Breast epithelium (tissue), 4 donors: ENCODE measurements around the gene FUT8. TPM values are rescaled to one million over a fixed set of nuclear protein-coding genes. Genes with fewer than 3 reads are reported as not detected.

ENCODE experiments used
- DNase-seq, 2 donors: peaks; one replicate each; pipeline ENCODE4 v3.0.0-alpha.2; 2019; ENCODE audit warnings: low spot score in 2 of 2
- H3K27ac ChIP-seq, 2 donors: fragments of 200-600 bp; sonication (generic) in 1 of 2; one replicate each; pipeline ENCODE4 v1.5.1; 2016 to 2019; ENCODE audit warnings: mild to moderate bottlenecking in 1 of 2
- H3K27me3 ChIP-seq, 2 donors: fragments of 200-600 bp; sonication (generic) in 1 of 2; one replicate each; pipeline versions ENCODE4 v1.5.1 to v1.6.0; 2017 to 2019; ENCODE audit warnings: control low read depth in 1 of 2, mild to moderate bottlenecking in 1 of 2
- H3K36me3 ChIP-seq: fragments of 200-600 bp; one replicate; pipeline ENCODE4 v1.5.1; 2019
- H3K4me1 ChIP-seq, 2 donors: fragments of 200-600 bp; sonication (generic); one replicate each; pipeline ENCODE4 v1.5.1; 2016 to 2019; ENCODE audit warnings: control low read depth in 1 of 2
- H3K4me3 ChIP-seq, 3 donors: fragments of 200-600 bp; sonication (generic); 1 replicate in 2 of 3; 2 replicates in 1 of 3; pipeline ENCODE4 v1.5.1; 2016 to 2019; ENCODE audit warnings: mild to moderate bottlenecking in 3 of 3, moderate library complexity in 2 of 3
- H3K9me3 ChIP-seq, 2 donors: fragments of 200-600 bp; sonication (generic) in 1 of 2; one replicate each; pipeline ENCODE4 v1.5.1; 2016 to 2019; ENCODE audit warnings: control low read depth in 1 of 2
- POLR2A ChIP-seq: fragments of 450-650 bp; IDR thresholded peaks from one replicate; pipeline ENCODE4 v1.6.1; 2016; ENCODE audit warnings: antibody characterized with exemption, mild to moderate bottlenecking, moderate library complexity
- POLR2AphosphoS5 ChIP-seq, 3 donors: sonication (generic); formaldehyde crosslinking; IDR thresholded peaks; one replicate each; pipeline ENCODE4 v1.6.1; 2017; ENCODE audit warnings: antibody characterized with exemption in 3 of 3
- intact Hi-C: fragments of 100-400 bp; cut with DNase I; formaldehyde crosslinking; loops from one replicate; pipeline ENCODE4 v1.15.1; 2023; ENCODE audit warnings: low total_unique reads
- total RNA-seq, 3 donors: library from RNA; depleted of rRNA; stranded (reverse); fragments of >200 nt; gene quantifications; one replicate each; pipeline ENCODE4 v1.1.0, GENCODE V29; 2016
- TF ChIP-seq, protein P1 (sequence below), 3 donors: fragments of 450-650 bp; IDR thresholded peaks; one replicate each; pipeline ENCODE4 v1.5.1; 2016 to 2017; ENCODE audit warnings: antibody characterized with exemption in 3 of 3, mild to moderate bottlenecking in 3 of 3, moderate library complexity in 3 of 3

Gene FUT8
- total RNA-seq, 3 donors from 2014 or later = 36.3 to 69.1 (median 47.2) TPM

DNA sequence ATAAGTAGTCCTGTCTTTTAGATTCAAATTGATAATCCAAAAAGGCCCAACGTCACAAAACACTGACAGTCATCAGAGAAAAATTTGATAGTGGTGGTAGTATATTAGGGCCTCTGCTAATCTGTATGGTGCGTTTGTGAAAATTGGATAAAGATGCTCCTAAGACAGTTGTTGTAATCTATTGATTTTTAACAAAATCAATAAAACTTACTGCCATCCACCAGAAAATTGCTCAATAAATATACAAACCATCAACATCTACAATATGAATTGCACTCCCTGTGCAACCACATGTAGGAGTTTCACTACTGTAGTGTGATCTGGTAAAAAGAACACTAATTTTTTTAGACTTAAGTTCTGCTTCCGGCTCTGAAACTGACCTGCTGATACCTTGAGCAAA lies 336.8 kb downstream of the FUT8 start:
- no peaks in the 10 kb centered on the region for H3K36me3 ChIP-seq
- TF ChIP-seq POLR2A (no peak), POLR2AphosphoS5 (IDR thresholded peaks at IDR 0.05) (no peak)
- TF ChIP-seq, protein P1, sequence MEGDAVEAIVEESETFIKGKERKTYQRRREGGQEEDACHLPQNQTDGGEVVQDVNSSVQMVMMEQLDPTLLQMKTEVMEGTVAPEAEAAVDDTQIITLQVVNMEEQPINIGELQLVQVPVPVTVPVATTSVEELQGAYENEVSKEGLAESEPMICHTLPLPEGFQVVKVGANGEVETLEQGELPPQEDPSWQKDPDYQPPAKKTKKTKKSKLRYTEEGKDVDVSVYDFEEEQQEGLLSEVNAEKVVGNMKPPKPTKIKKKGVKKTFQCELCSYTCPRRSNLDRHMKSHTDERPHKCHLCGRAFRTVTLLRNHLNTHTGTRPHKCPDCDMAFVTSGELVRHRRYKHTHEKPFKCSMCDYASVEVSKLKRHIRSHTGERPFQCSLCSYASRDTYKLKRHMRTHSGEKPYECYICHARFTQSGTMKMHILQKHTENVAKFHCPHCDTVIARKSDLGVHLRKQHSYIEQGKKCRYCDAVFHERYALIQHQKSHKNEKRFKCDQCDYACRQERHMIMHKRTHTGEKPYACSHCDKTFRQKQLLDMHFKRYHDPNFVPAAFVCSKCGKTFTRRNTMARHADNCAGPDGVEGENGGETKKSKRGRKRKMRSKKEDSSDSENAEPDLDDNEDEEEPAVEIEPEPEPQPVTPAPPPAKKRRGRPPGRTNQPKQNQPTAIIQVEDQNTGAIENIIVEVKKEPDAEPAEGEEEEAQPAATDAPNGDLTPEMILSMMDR (IDR thresholded peaks at IDR 0.05) = no peak
- H3K27me3 ChIP-seq = no peaks in the 10 kb centered on the region
- intact Hi-C loops = no loop called here
- H3K27ac ChIP-seq = no peak overlapping the region
- no peaks in the 10 kb centered on the region for H3K4me1 ChIP-seq
- no peaks in the 10 kb centered on the region for H3K9me3 ChIP-seq
- DNase-seq = no peak
- no peak overlapping the region for H3K4me3 ChIP-seq

- no peak overlapping the region for H3K4me3 ChIP-seq
- H3K9me3 ChIP-seq = no peaks in the 10 kb centered on the region
- no peak overlapping the region for H3K27ac ChIP-seq
- H3K4me1 ChIP-seq = no peaks in the 10 kb centered on the region
- no peaks in the 10 kb centered on the region for H3K36me3 ChIP-seq
- no peak for DNase-seq
- TF ChIP-seq POLR2AphosphoS5 (IDR thresholded peaks at IDR 0.05) (no peak), POLR2A (no peak)
- TF ChIP-seq, protein P1 (IDR thresholded peaks at IDR 0.05) = no peak
- intact Hi-C loops = no loop called here
- H3K27me3 ChIP-seq = no peaks in the 10 kb centered on the region
Observed at GRCh38 chr14:65750906-65751305, 338.4 kb downstream of the FUT8 start.

GRCh38 chr14:65751510-65751909 lies 339.0 kb downstream of the FUT8 start:
- Histone ChIP-seq H3K4me3 (no peak overlapping the region), H3K36me3 (no peaks in the 10 kb centered on the region), H3K27me3 (no peaks in the 10 kb centered on the region), H3K4me1 (no peaks in the 10 kb centered on the region), H3K9me3 (no peaks in the 10 kb centered on the region), H3K27ac (no peak overlapping the region)
- no peak for DNase-seq
- intact Hi-C loops = no loop called here
- TF ChIP-seq POLR2AphosphoS5 (IDR thresholded peaks at IDR 0.05) (no peak), POLR2A (no peak)
- TF ChIP-seq, protein P1 (IDR thresholded peaks at IDR 0.05) = no peak

DNA sequence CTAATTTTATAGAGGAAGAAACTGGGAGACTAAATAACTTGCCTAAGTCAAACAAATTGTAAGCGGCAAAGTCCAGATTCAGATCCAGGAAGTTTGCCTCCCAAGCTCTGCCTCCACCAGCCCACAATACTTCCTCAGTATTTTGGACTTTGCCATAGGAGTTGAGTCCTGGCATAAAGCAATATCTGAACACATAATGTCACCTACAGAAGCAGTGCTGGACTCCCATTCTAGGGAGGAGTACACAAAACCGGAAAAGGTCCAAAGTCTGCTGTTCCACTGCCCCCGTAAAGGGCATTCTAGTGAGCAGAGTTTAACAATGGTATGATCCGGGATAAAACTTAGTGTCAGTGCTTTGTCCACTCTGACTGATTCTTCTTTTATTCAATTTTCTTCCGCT lies 340.5 kb downstream of the FUT8 start:
- Histone ChIP-seq H3K4me1 (no peaks in the 10 kb centered on the region), H3K4me3 (no peak overlapping the region), H3K9me3 (no peaks in the 10 kb centered on the region), H3K27ac (no peak overlapping the region), H3K36me3 (no peaks in the 10 kb centered on the region), H3K27me3 (no peaks in the 10 kb centered on the region)
- TF ChIP-seq POLR2A (no peak), POLR2AphosphoS5 (IDR thresholded peaks at IDR 0.05) (no peak)
- TF ChIP-seq, protein P1 (IDR thresholded peaks at IDR 0.05) = no peak
- intact Hi-C loops = no loop called here
- DNase-seq = no peak

DNA sequence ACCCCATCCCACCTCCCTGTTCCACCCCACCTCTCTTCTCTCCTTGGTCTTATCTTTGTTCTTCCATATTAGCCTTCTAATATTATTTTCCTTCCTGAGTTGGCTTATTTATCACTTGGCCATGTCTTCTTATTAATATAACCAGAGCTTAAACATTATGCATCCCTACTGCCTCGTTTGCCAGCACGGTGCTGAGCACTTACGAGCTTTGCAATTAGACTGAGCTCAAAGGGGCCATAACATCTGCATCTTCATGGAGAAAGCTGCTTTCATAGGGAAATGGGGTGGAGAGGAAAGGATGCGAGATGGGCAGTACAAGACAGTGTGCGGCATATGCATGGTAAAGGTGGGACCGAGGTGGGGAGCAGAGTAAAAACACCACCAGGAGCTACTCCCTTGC lies 342.8 kb downstream of the FUT8 start:
- H3K27me3 ChIP-seq = no peaks in the 10 kb centered on the region
- no peaks in the 10 kb centered on the region for H3K9me3 ChIP-seq
- intact Hi-C loops = no loop called here
- no peak for DNase-seq
- no peak overlapping the region for H3K4me3 ChIP-seq
- no peak overlapping the region for H3K27ac ChIP-seq
- TF ChIP-seq, protein P1 (IDR thresholded peaks at IDR 0.05) = no peak
- no peak for TF ChIP-seq POLR2A
- TF ChIP-seq POLR2AphosphoS5 (IDR thresholded peaks at IDR 0.05) = no peak
- no peaks in the 10 kb centered on the region for H3K4me1 ChIP-seq
- H3K36me3 ChIP-seq = no peaks in the 10 kb centered on the region
